HepG2 (cell line): ENCODE measurements around the gene AFDN. TPM values are rescaled to one million over a fixed set of nuclear protein-coding genes. Genes with fewer than 3 reads are reported as not detected.
A peak's percentile ranks its signal among the peaks of the same experiment; 100 is the strongest.

Experiments
- AHR ChIP-seq: IDR thresholded peaks from 2 replicates; pipeline ENCODE4 v1.6.1; 2018; ENCODE audit warnings: missing genetic modification reagents, missing compliant biosample characterization
- ATF3 ChIP-seq: sonication (generic); formaldehyde crosslinking; IDR thresholded peaks from 2 replicates; pipeline ENCODE4 v1.4.0; 2020; ENCODE audit warnings: missing genetic modification reagents
- CC2D1A ChIP-seq: sonication (generic); formaldehyde crosslinking; IDR thresholded peaks from 2 replicates; pipeline ENCODE4 v1.8.1; 2023; ENCODE audit warnings: mild to moderate bottlenecking, missing genetic modification reagents
- RARA ChIP-seq: IDR thresholded peaks from 2 replicates; pipeline ENCODE4 v1.6.1; 2016; ENCODE audit warnings: missing genetic modification reagents, missing compliant biosample characterization
- XRCC5 ChIP-seq: fragments of 200-400 bp; formaldehyde crosslinking; optimal IDR thresholded peaks from 2 replicates; pipeline ENCODE3; 2017; ENCODE audit warnings: mild to moderate bottlenecking, low read length
- ZFP91 ChIP-seq: sonication (generic); formaldehyde crosslinking; IDR thresholded peaks from 2 replicates; pipeline ENCODE4 v1.9.0; 2022; ENCODE audit warnings: missing genetic modification reagents, mild to moderate bottlenecking, borderline replicate concordance
- ZMYM2 ChIP-seq: sonication (generic); formaldehyde crosslinking; IDR thresholded peaks from 2 replicates; pipeline ENCODE4 v1.8.0; 2022; ENCODE audit warnings: mild to moderate bottlenecking, missing genetic modification reagents
- polyA plus RNA-seq, 8 experiments: library from polyadenylated mRNA; depleted of rRNA in 3 of 8; stranded (reverse) in 7 of 8; unstranded in 1 of 8; fragments of >200 nt; fragmentation: Illumina TruSeq in 4 of 8; extraction: Trizol in 4 of 8; gene quantifications; 2 replicates each; pipeline versions ENCODE4 v1.2.1 to v1.2.3, GENCODE V29; 2011 to 2016; ENCODE audit warnings: low read depth in 4 of 8, missing spikeins in 1 of 8, mixed read lengths in 1 of 8; ENCODE audit not compliant: insufficient read depth in 1 of 8
- total RNA-seq, 5 experiments: library from RNA; depleted of rRNA; stranded (reverse); fragments of >200 nt; fragmentation: Illumina TruSeq; extraction: Trizol; gene quantifications; 2 replicates each; pipeline ENCODE4 v1.2.3, GENCODE V29; 2016; ENCODE audit warnings: low read depth in 1 of 5
- TF ChIP-seq, protein P1 (sequence below): IDR thresholded peaks from 2 replicates; pipeline ENCODE4 v1.6.1; 2016; ENCODE audit warnings: low read depth, missing genetic modification reagents, missing compliant biosample characterization

AFDN gene
- total and polyA plus RNA-seq, 2 of the 13 experiments (the other 11 are each of a cell fraction or from before 2014, with no cell fraction given) = 136 to 151 TPM

- TF ChIP-seq ZMYM2 (CRISPR knock-in tag) = peak; percentile 57; the same call in 1 of the 2 replicates
- no peak for TF ChIP-seq CC2D1A (CRISPR knock-in tag)
- TF ChIP-seq, protein P1, sequence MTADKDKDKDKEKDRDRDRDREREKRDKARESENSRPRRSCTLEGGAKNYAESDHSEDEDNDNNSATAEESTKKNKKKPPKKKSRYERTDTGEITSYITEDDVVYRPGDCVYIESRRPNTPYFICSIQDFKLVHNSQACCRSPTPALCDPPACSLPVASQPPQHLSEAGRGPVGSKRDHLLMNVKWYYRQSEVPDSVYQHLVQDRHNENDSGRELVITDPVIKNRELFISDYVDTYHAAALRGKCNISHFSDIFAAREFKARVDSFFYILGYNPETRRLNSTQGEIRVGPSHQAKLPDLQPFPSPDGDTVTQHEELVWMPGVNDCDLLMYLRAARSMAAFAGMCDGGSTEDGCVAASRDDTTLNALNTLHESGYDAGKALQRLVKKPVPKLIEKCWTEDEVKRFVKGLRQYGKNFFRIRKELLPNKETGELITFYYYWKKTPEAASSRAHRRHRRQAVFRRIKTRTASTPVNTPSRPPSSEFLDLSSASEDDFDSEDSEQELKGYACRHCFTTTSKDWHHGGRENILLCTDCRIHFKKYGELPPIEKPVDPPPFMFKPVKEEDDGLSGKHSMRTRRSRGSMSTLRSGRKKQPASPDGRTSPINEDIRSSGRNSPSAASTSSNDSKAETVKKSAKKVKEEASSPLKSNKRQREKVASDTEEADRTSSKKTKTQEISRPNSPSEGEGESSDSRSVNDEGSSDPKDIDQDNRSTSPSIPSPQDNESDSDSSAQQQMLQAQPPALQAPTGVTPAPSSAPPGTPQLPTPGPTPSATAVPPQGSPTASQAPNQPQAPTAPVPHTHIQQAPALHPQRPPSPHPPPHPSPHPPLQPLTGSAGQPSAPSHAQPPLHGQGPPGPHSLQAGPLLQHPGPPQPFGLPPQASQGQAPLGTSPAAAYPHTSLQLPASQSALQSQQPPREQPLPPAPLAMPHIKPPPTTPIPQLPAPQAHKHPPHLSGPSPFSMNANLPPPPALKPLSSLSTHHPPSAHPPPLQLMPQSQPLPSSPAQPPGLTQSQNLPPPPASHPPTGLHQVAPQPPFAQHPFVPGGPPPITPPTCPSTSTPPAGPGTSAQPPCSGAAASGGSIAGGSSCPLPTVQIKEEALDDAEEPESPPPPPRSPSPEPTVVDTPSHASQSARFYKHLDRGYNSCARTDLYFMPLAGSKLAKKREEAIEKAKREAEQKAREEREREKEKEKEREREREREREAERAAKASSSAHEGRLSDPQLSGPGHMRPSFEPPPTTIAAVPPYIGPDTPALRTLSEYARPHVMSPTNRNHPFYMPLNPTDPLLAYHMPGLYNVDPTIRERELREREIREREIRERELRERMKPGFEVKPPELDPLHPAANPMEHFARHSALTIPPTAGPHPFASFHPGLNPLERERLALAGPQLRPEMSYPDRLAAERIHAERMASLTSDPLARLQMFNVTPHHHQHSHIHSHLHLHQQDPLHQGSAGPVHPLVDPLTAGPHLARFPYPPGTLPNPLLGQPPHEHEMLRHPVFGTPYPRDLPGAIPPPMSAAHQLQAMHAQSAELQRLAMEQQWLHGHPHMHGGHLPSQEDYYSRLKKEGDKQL (CRISPR knock-in tag) = no peak
- TF ChIP-seq AHR (CRISPR knock-in tag) = no peak
- peak; percentile 40; the same call in 1 of the 2 replicates for TF ChIP-seq ZFP91 (CRISPR knock-in tag)
- peak; percentile 71; the same call in 1 of the 2 replicates for TF ChIP-seq ATF3
- TF ChIP-seq XRCC5 = peak; percentile 22
- peak; percentile 73 for TF ChIP-seq RARA
- TF ChIP-seq, all 625 proteins: peak for 65
Measured at GRCh38 chr6:167956983-167957492, 130.3 kb downstream of the AFDN start (continued).
